AG10803 (cell line): Measurements from ENCODE around the gene SLC32A1.
A peak's percentile ranks its signal among the peaks of the same experiment; 100 is the strongest.

Experiments
- DNase-seq: peaks from one replicate; pipeline ENCODE4 v3.0.0; 2010; ENCODE audit warnings: low read depth
- H3K4me3 ChIP-seq: 2 replicates; pipeline ENCODE4 v1.5.1; 2011; ENCODE audit warnings: mild to moderate bottlenecking, low read length, control low read depth
- CTCF ChIP-seq: conservative IDR thresholded peaks from 2 replicates; pipeline ENCODE4 v1.5.1; 2011; ENCODE audit warnings: mild to moderate bottlenecking, low read length, control low read depth, inconsistent platforms

Gene SLC32A1

DNA sequence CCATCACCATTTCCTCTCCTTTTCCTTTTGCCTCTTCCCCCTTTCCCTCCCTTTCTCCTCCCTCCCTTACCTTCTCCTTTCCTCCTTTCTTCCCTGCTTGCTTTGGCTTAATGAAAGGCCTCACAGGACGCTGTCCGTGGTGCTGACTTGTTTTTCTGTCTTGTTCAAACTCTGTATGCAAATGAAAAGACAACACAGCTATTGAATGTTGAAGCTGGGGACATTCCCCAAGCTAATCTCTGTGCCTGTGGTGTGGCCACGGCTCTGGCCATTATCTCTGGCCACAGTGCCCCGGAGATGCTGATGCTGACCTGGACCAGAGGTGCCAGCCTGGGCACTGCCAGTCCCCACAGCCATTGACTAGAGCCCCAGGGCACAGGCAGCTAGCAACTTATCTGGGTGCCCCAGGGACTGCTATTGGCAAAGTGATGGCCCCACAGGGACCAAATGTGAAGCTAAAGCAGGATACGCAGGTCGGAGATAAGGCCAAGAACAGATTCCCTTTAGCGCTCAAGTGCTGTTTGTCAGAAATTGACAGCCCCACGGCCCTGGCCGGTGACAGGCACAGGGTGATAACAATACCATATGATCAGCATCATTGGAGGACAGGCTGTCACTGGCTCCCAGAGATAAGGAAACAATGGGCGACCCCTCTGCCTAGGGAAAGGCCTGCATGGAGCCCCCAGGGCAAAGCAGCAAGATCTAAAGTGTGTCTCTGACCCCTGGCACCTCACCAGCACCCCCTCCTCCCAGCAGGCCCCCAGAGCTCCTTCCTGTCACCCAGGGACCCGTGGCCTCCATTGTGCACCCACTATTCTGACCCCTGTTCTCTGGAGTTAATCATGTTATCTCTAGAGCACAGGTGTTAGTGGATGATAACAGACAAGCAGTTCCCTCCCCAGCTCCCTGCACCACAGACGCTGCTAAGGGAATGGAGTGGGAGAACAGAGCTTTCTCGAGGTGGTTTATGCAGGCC is 31.6 kb upstream of the SLC32A1 start:
- DNase-seq, result peak; percentile 49
- no peak for TF ChIP-seq CTCF
- H3K4me3 ChIP-seq, result no peak overlapping the region

DNA sequence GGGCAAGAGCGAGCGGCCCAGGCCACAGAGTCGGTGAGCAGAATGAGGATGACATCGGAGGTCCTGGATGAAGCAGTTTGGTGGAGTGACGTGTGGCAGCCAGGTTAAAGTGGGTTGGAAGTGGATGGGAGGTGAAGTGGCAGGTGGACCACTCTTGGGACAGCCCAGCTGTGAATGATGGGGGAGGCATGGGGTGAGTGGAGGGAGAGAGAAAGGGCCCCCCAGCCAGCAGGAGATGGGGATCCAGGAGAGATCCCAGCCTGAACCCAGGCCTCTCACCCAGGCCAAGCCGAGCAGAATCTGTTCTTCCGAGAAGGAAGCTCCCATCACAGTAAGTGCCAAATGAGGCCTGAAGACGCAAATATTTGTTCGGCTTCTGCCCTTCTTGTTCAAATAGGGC is 27.0 kb upstream of the SLC32A1 start:
- H3K4me3 ChIP-seq, result no peak overlapping the region
- DNase-seq, result no peak
- no peak for TF ChIP-seq CTCF

DNA sequence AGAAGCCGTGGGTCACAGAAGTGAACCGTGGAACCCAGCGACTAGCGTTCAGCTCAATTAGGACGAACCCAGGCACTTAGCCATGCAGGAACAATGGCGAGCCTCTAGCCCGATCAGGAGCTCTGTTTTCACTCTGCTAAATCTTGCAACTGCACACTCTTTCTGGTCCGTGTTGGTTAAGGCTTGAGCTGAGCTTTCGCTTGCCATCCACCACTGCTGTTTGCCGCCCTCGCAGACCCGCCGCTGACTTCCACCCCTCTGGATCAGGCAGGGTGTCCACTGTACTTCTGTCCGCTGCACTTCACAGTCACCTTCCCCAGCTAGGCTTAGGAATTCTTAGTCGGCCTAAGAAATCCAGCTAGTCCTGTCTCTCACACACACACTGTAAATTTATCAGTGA is 25.7 kb upstream of the SLC32A1 start:
- TF ChIP-seq CTCF, result no peak
- no peak overlapping the region for H3K4me3 ChIP-seq
- DNase-seq, result no peak

GRCh38 chr20:38700141-38700540 is 24.1 kb upstream of the SLC32A1 start:
- TF ChIP-seq CTCF, result no peak
- no peak for DNase-seq
- no peak overlapping the region for H3K4me3 ChIP-seq

GRCh38 chr20:38700926-38701325 is 23.4 kb upstream of the SLC32A1 start:
- no peak overlapping the region for H3K4me3 ChIP-seq
- TF ChIP-seq CTCF, result no peak
- no peak for DNase-seq

- H3K4me3 ChIP-seq, result no peak overlapping the region
- no peak for DNase-seq
Observed at GRCh38 chr20:38703526-38703925, 20.8 kb upstream of the SLC32A1 start.

More at GRCh38 chr20:38703526-38703925, 20.8 kb upstream of the SLC32A1 start:
- TF ChIP-seq CTCF, result no peak
